ENCODE data around the gene LPP. TPM values are rescaled to one million over a fixed set of nuclear protein-coding genes. Genes with fewer than 3 reads are reported as not detected.

The LPP gene
- total RNA-seq, 6 experiments from 2014 or later, result 41.5 to 90.5 (median 69.5) TPM

- H3K27ac ChIP-seq, result no peak overlapping the region
- WGBS (ENCODE audit: insufficient coverage, low coverage, low lambda C conversion rate, missing lambda C conversion rate), result 92% methylated on average over 2 of the region's 2 CpGs
- TF ChIP-seq, protein P1, sequence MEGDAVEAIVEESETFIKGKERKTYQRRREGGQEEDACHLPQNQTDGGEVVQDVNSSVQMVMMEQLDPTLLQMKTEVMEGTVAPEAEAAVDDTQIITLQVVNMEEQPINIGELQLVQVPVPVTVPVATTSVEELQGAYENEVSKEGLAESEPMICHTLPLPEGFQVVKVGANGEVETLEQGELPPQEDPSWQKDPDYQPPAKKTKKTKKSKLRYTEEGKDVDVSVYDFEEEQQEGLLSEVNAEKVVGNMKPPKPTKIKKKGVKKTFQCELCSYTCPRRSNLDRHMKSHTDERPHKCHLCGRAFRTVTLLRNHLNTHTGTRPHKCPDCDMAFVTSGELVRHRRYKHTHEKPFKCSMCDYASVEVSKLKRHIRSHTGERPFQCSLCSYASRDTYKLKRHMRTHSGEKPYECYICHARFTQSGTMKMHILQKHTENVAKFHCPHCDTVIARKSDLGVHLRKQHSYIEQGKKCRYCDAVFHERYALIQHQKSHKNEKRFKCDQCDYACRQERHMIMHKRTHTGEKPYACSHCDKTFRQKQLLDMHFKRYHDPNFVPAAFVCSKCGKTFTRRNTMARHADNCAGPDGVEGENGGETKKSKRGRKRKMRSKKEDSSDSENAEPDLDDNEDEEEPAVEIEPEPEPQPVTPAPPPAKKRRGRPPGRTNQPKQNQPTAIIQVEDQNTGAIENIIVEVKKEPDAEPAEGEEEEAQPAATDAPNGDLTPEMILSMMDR (IDR thresholded peaks at IDR 0.05), result no peak
- no peaks in the 10 kb centered on the region for H3K36me3 ChIP-seq
- no peaks in the 10 kb centered on the region for H3K27me3 ChIP-seq
- DNase-seq, result no peak
- no peak overlapping the region for H3K4me3 ChIP-seq
- peaks cover 0 to 24% (median 4%) of the 10 kb centered on the region in 4 donors for H3K4me1 ChIP-seq
- no peak for ATAC-seq
- H3K9me3 ChIP-seq, result no peaks in the 10 kb centered on the region
- intact Hi-C loops (cut with DNase I), result no loop called here
These were observed 759.1 kb downstream of the LPP start for GRCh38 chr3:188913084-188913483.

GRCh38 chr3:188914552-188914951 is 760.6 kb downstream of the LPP start:
- Histone ChIP-seq H3K27me3 (no peaks in the 10 kb centered on the region), H3K9me3 (no peaks in the 10 kb centered on the region), H3K4me3 (no peak overlapping the region), H3K36me3 (no peaks in the 10 kb centered on the region), H3K27ac (peak overlapping the region; percentile 7 to 76 (median 26)), H3K4me1 (peaks cover 0 to 29% (median 7%) of the 10 kb centered on the region in 4 donors)
- WGBS (ENCODE audit: insufficient coverage, low coverage, low lambda C conversion rate, missing lambda C conversion rate), result 25% methylated on average over 1 of the region's 2 CpGs
- ATAC-seq, result peak; percentile 38 to 73 (median 55)
- intact Hi-C loops (cut with DNase I), result no loop called here
- no peak for DNase-seq
- TF ChIP-seq POLR2A (IDR thresholded peaks at IDR 0.05), result no peak
- TF ChIP-seq, protein P1 (IDR thresholded peaks at IDR 0.05), result no peak

GRCh38 chr3:188915127-188915526 is 761.2 kb downstream of the LPP start:
- Histone ChIP-seq H3K4me1 (peaks cover 0 to 29% (median 7%) of the 10 kb centered on the region in 4 donors), H3K4me3 (no peak overlapping the region), H3K36me3 (no peaks in the 10 kb centered on the region), H3K9me3 (no peaks in the 10 kb centered on the region), H3K27me3 (no peaks in the 10 kb centered on the region), H3K27ac (peak overlapping the region; percentile 7 to 76 (median 26))
- TF ChIP-seq, protein P1 (IDR thresholded peaks at IDR 0.05), result no peak
- TF ChIP-seq POLR2A (IDR thresholded peaks at IDR 0.05), result no peak
- WGBS (ENCODE audit: insufficient coverage, low coverage, low lambda C conversion rate, missing lambda C conversion rate), result 0% methylated on average over 1 of the region's 1 CpG
- intact Hi-C loops (cut with DNase I), result no loop called here
- DNase-seq (no peak), ATAC-seq (peak; percentile 73 to 78 (median 76))

DNA sequence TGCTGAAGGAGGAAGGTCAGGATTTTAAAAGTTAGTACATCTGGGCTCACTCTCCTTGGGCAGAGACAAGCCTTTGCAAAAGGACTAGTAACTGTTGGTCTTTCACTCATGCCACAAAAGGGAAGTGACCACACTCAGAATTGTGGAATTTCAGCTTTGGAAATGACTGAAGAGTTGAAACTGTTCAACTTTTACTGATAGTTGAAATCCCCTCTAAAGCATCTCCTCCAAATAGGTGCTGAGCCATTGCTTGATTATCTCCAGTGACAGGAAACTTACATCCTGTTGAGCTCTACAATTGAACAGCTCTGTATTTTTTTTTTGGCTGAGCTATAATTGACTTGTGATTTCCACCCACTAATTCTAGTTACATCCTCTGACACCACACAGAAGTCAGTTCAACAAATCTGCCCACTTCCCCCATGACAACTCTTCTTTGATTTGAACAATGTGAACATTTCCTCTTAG is 763.0 kb downstream of the LPP start:
- TF ChIP-seq POLR2A (IDR thresholded peaks at IDR 0.05), result no peak
- TF ChIP-seq, protein P1 (IDR thresholded peaks at IDR 0.05), result no peak
- Histone ChIP-seq H3K9me3 (no peaks in the 10 kb centered on the region), H3K4me3 (no peak overlapping the region), H3K27ac (no peak overlapping the region), H3K36me3 (no peaks in the 10 kb centered on the region), H3K4me1 (peaks cover 0 to 29% (median 7%) of the 10 kb centered on the region in 4 donors), H3K27me3 (no peaks in the 10 kb centered on the region)
- ATAC-seq (peak; percentile 36 to 60 (median 51)), DNase-seq (no peak)
- intact Hi-C loops (cut with DNase I), result no loop called here

DNA sequence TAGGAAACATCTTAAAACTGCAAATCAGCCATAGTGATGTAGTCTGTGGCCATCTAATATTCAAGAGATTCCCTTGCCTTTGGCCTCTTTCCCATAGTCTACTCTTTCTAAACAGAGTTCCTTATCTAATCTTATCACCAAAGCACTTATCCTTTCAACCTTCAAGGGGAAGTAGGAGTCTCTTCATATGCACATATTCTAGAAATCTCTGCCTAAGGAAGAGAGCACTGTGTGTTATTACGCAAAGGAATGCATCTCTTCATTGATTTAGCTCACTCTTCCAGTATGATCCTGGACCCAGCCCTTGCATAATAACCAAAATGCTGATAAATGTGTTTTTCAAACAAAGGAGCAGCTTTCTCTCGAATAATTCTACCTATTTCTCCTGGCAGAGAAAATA is 764.1 kb downstream of the LPP start:
- peak; percentile 4 to 42 (median 34) for ATAC-seq
- TF ChIP-seq, protein P1 (IDR thresholded peaks at IDR 0.05), result no peak
- TF ChIP-seq POLR2A (IDR thresholded peaks at IDR 0.05), result no peak
- H3K4me1 ChIP-seq, result peaks cover 0 to 29% (median 7%) of the 10 kb centered on the region in 4 donors
- no peaks in the 10 kb centered on the region for H3K36me3 ChIP-seq
- DNase-seq, result no peak
- intact Hi-C loops (cut with DNase I), result no loop called here
- no peaks in the 10 kb centered on the region for H3K9me3 ChIP-seq
- H3K27me3 ChIP-seq, result no peaks in the 10 kb centered on the region
- H3K27ac ChIP-seq, result no peak overlapping the region
- no peak overlapping the region for H3K4me3 ChIP-seq
- 24% methylated on average over 2 of the region's 2 CpGs for WGBS (ENCODE audit: insufficient coverage, low coverage, low lambda C conversion rate, missing lambda C conversion rate)

Measured in right lobe of liver (tissue), 6 donors.